BJ (cell line): ENCODE results near the gene CD3E. TPM values are rescaled to one million over a fixed set of nuclear protein-coding genes. Genes with fewer than 3 reads are reported as not detected.

Experiments used
- CTCF ChIA-PET: fragments of 350-600 bp; formaldehyde crosslinking; extraction: SDS; loops from one replicate; lab custom pipeline; 2021; ENCODE audit warnings: antibody characterized with exemption, inconsistent platforms; lab: Yijun Ruan, JAX
- POLR2A ChIA-PET: fragments of 300-600 bp; sonication (Branson Sonifier 250); formaldehyde crosslinking; extraction: SDS; loops from one replicate; lab custom pipeline; 2021; ENCODE audit warnings: antibody characterized with exemption; lab: Charles Lee
- DNase-seq: peaks from one replicate; pipeline ENCODE4 v3.0.0-alpha.2; 2011; ENCODE audit warnings: low read depth
- H3K27me3 ChIP-seq: 2 replicates; pipeline ENCODE4 v1.6.0; 2011; ENCODE audit warnings: low read length; ENCODE audit not compliant: control insufficient read depth, insufficient read depth
- H3K36me3 ChIP-seq: 2 replicates; pipeline ENCODE4 v1.5.1; 2011; ENCODE audit warnings: low read length; ENCODE audit not compliant: control insufficient read depth, insufficient read depth
- H3K4me3 ChIP-seq: 2 replicates; pipeline ENCODE4 v1.5.1; 2011; ENCODE audit warnings: low read depth, mild to moderate bottlenecking, control low read depth, low read length
- polyA plus RNA-seq: library from polyadenylated mRNA; depleted of rRNA; stranded (reverse); fragments of >200 nt; gene quantifications from 2 replicates; pipeline ENCODE4 v1.2.3, GENCODE V29; 2011; rRNA removed
- small RNA-seq: library from RNA; depleted of rRNA; stranded (forward); fragments of <200 nt; gene quantifications from one replicate; pipeline ENCODE3, GENCODE V24; 2012; ENCODE audit warnings: low replicate concordance, low read depth; ENCODE audit not compliant: insufficient read length
- TF ChIP-seq, protein P1 (sequence below): IDR thresholded peaks from 2 replicates; pipeline ENCODE4 v1.5.1; 2011; ENCODE audit warnings: low read depth, mild to moderate bottlenecking, control low read depth, inconsistent platforms, low read length, moderate library complexity; ENCODE audit not compliant: insufficient read depth

CD3E gene
- polyA plus RNA-seq, 1 experiment: not detected

DNA sequence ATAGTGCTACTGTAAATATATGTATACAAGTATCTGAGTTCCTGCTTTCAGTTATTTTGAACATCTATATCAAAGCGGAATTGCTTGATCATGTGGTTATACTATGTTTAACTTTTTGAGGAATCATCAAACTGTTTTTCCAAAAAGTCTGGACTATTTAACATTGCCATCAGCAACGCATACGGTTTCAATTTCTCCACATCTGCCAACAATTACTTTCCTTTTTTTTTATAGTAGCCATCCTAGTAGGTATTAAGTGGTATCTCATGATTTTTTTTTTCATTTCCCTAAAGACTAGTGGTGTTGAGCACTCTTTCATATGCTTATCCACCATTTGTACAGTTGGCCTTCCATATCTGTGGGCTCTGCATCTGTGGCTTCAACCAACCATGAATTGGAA is 53.5 kb downstream of the CD3E start:
- Histone ChIP-seq H3K36me3 (no peaks in the 10 kb centered on the region), H3K4me3 (no peak overlapping the region), H3K27me3 (no peaks in the 10 kb centered on the region)
- DNase-seq: no peak
- TF ChIP-seq, protein P1, sequence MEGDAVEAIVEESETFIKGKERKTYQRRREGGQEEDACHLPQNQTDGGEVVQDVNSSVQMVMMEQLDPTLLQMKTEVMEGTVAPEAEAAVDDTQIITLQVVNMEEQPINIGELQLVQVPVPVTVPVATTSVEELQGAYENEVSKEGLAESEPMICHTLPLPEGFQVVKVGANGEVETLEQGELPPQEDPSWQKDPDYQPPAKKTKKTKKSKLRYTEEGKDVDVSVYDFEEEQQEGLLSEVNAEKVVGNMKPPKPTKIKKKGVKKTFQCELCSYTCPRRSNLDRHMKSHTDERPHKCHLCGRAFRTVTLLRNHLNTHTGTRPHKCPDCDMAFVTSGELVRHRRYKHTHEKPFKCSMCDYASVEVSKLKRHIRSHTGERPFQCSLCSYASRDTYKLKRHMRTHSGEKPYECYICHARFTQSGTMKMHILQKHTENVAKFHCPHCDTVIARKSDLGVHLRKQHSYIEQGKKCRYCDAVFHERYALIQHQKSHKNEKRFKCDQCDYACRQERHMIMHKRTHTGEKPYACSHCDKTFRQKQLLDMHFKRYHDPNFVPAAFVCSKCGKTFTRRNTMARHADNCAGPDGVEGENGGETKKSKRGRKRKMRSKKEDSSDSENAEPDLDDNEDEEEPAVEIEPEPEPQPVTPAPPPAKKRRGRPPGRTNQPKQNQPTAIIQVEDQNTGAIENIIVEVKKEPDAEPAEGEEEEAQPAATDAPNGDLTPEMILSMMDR: no peak
- POLR2A ChIA-PET: no interaction called here
- CTCF ChIA-PET: interaction anchor here (1.5 kb wide), 1 partner anchor 82 kb away, joined by 3 read pairs; no protein-coding TSS in a partner anchor

DNA sequence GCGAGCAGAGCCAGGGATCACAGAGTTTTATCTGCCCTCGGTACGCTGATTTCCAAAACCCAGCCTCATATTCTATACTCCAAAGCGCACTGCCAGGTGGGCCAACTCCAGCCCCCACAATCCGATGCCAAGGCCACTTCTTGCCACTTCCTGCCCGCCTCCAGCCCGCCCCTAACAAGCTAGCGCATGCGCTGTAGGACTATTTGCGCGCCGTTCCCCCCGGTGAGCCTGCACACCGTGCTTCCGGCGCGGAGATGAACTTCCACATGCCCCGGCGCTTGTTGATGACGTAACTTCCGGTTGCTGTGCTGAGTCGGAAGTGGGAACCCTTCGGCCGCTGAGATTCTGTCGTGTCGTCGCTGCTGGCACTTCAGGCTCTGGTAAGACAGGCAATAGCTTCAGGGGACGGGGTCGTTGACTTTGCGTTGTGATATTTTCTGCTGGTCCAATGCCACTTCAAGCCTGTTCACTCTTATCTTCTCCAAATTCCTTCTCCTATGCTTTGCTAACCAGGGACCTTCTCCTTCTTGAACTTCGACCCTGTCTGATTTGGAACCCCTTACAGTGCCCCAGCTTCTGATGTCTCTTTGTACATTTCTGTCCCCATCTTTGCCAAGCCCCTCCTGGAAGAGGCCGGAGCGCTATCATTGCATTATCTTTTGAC is 54.9 kb downstream of the CD3E start, which contains the start of gene UBE4A:
UBE4A (plus strand) TSS at position 306 of the 664 bp plus-strand sequence. CDS start 5,481 bp downstream, outside the sequence.
- DNase-seq: peak; percentile 21
- ChIA-PET CTCF (no interaction called here), POLR2A (no interaction called here)
- H3K36me3 ChIP-seq: no peaks in the 10 kb centered on the region; the same call in 1 of the 2 replicates
- peak within 1 kb of the TSS; percentile 73 for H3K4me3 ChIP-seq
- H3K27me3 ChIP-seq: no peaks in the 10 kb centered on the region
- TF ChIP-seq, protein P1: no peak

DNA sequence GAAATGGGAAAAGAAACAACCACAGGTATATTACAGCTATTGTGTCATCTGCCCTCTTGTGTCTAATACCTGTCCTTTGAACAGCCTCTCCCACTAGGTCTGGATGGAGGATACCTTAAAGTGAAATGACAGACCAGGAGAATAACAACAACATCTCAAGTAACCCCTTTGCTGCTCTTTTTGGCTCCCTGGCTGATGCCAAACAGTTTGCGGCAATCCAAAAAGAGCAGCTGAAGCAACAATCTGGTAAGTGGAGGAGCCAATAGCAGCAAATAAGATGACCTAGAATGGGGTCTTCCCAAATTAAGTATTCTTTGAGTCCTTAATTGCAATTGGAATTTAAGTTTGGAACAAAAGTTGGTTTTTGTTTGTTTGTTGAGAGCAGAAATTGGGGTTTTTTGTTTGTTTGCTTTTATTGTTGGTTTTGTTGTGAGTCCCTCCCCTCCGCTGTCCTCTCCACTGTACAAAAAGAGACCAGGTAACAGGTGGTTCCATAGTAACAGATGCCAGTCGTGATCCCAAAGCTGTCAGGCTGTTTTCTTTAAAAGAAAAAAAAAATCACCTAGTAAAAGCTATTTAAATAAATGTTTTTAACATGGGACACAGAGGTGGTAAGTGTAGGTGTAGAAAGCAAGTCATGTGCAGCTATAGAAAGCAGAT is 60.6 kb downstream of the CD3E start:
- Histone ChIP-seq H3K27me3 (no peaks in the 10 kb centered on the region), H3K4me3 (no peak overlapping the region), H3K36me3 (peaks cover 11% of the 10 kb centered on the region)
- CTCF ChIA-PET: interaction anchor here (0.7 to 1.3 kb wide), 4 partner anchors 11 to 97 kb away, joined by 3 to 4 read pairs (median 3); no protein-coding TSS in a partner anchor
- DNase-seq: no peak
- POLR2A ChIA-PET: no interaction called here
- TF ChIP-seq, protein P1: no peak

Small RNA genes lying within 50 kb of the gene (small RNA-seq; reads per million reads assigned to genes)
- not detected for gene AP001582.1

Other genes starting within 250 kb of the CD3E start
- not detected in 2 replicates for gene TMPRSS4, start 227.7 kb upstream of the CD3E start, polyA plus RNA-seq
- not detected in 2 replicates for gene SMIM35, start 217.8 kb upstream of the CD3E start, polyA plus RNA-seq
- gene SCN4B, start 151.9 kb upstream of the CD3E start, polyA plus RNA-seq: 0.36 and 0.43 TPM in 2 replicates
- gene SCN2B, start 128.1 kb upstream of the CD3E start, polyA plus RNA-seq: not detected in 2 replicates
- gene JAML, start 79.7 kb upstream of the CD3E start, polyA plus RNA-seq: not detected in 2 replicates
- gene MPZL3, start 52.4 kb upstream of the CD3E start, polyA plus RNA-seq: 0.39 and 0.53 TPM in 2 replicates
- gene MPZL2, start 40.4 kb upstream of the CD3E start, polyA plus RNA-seq: not detected in 2 replicates
- not detected in 2 replicates for gene CD3D, start 38.0 kb downstream of the CD3E start, polyA plus RNA-seq
- not detected in 2 replicates for gene CD3G, start 39.6 kb downstream of the CD3E start, polyA plus RNA-seq
- 15.9 and 24.7 TPM in 2 replicates for gene UBE4A, start 54.9 kb downstream of the CD3E start, polyA plus RNA-seq
- 170 and 266 TPM in 2 replicates for gene ATP5MG, start 96.9 kb downstream of the CD3E start, polyA plus RNA-seq
- gene KMT2A, start 131.8 kb downstream of the CD3E start, polyA plus RNA-seq: 19.8 and 21.9 TPM in 2 replicates
- not detected in 2 replicates for gene TTC36, start 222.7 kb downstream of the CD3E start, polyA plus RNA-seq
- gene TMEM25, start 226.5 kb downstream of the CD3E start, polyA plus RNA-seq: 16.1 and 30.2 TPM in 2 replicates